KMS-11 (cell line): ENCODE results near the gene MYL4.

Source experiments
- H2AFZ ChIP-seq: fragments of 200-600 bp; sonication (generic); 2 replicates; pipeline ENCODE4 v1.6.1; 2016; ENCODE audit warnings: antibody characterized with exemption, mixed run types, low read depth
- H3K27ac ChIP-seq: fragments of 200-600 bp; sonication (generic); 2 replicates; pipeline ENCODE4 v1.6.1; 2016; ENCODE audit warnings: mild to moderate bottlenecking, mixed run types
- H3K27me3 ChIP-seq: fragments of 200-600 bp; sonication (generic); 2 replicates; pipeline ENCODE4 v1.6.1; 2017; ENCODE audit warnings: mild to moderate bottlenecking, low read depth, mixed run types, moderate library complexity; ENCODE audit not compliant: insufficient read depth
- H3K36me3 ChIP-seq: fragments of 200-600 bp; sonication (generic); 2 replicates; pipeline ENCODE4 v1.6.1; 2017; ENCODE audit warnings: mild to moderate bottlenecking, mixed run types; ENCODE audit not compliant: insufficient read depth
- H3K4me1 ChIP-seq: fragments of 200-600 bp; sonication (generic); 2 replicates; pipeline ENCODE4 v1.6.1; 2016; ENCODE audit warnings: mild to moderate bottlenecking, low read depth, mixed run types; ENCODE audit not compliant: poor library complexity, severe bottlenecking
- H3K4me2 ChIP-seq: fragments of 200-600 bp; sonication (generic); 2 replicates; pipeline ENCODE4 v1.7.0; 2016; ENCODE audit warnings: mild to moderate bottlenecking, mixed run types
- H3K4me3 ChIP-seq: fragments of 200-600 bp; sonication (generic); IDR thresholded peaks from 2 replicates; pipeline ENCODE4 v1.6.1; 2017; ENCODE audit warnings: low read depth, low read length, mixed read lengths; ENCODE audit not compliant: insufficient read depth
- H3K79me2 ChIP-seq: fragments of 200-600 bp; sonication (generic); 2 replicates; pipeline ENCODE4 v1.6.1; 2016; ENCODE audit warnings: low read depth, mixed run types; ENCODE audit not compliant: insufficient read depth
- H3K9ac ChIP-seq: fragments of 200-600 bp; sonication (generic); 2 replicates; pipeline ENCODE4 v1.6.1; 2016; ENCODE audit warnings: mild to moderate bottlenecking, mixed run types
- H4K20me1 ChIP-seq: fragments of 200-600 bp; sonication (generic); 2 replicates; pipeline ENCODE4 v1.6.1; 2016; ENCODE audit warnings: mild to moderate bottlenecking, mixed run types; ENCODE audit not compliant: insufficient read depth
- CTCF ChIP-seq: fragments of 200-600 bp; sonication (generic); conservative IDR thresholded peaks from 2 replicates; pipeline ENCODE4 v1.6.1; 2017; ENCODE audit warnings: low read depth, mild to moderate bottlenecking, antibody characterized with exemption, low read length, moderate library complexity, mixed read lengths

The MYL4 gene

GRCh38 chr17:47243737-47244598, 34.8 kb downstream of the MYL4 start:
- no peaks in the 10 kb centered on the region for H3K27me3 ChIP-seq
- H4K20me1 ChIP-seq, result no peaks in the 10 kb centered on the region
- H3K36me3 ChIP-seq, result no peaks in the 10 kb centered on the region
- no peak for TF ChIP-seq CTCF
- peaks cover 17% of the 10 kb centered on the region for H3K4me1 ChIP-seq
- H3K9ac ChIP-seq, result no peak overlapping the region
- H3K27ac ChIP-seq, result no peak overlapping the region
- H3K4me2 ChIP-seq, result no peak overlapping the region
- no peak overlapping the region for H3K4me3 ChIP-seq
- H3K79me2 ChIP-seq, result no peaks in the 10 kb centered on the region
- H2AFZ ChIP-seq, result no peak overlapping the region

GRCh38 chr17:47244697-47245096, 35.5 kb downstream of the MYL4 start:
- Histone ChIP-seq H3K4me3 (no peak overlapping the region), H3K9ac (no peak overlapping the region), H3K36me3 (no peaks in the 10 kb centered on the region), H3K4me2 (no peak overlapping the region), H3K27me3 (no peaks in the 10 kb centered on the region), H2AFZ (no peak overlapping the region), H3K79me2 (no peaks in the 10 kb centered on the region), H3K27ac (no peak overlapping the region), H3K4me1 (peaks cover 13% of the 10 kb centered on the region), H4K20me1 (no peaks in the 10 kb centered on the region)
- TF ChIP-seq CTCF, result no peak

- Histone ChIP-seq H4K20me1 (no peaks in the 10 kb centered on the region), H3K36me3 (no peaks in the 10 kb centered on the region), H3K4me1 (no peaks in the 10 kb centered on the region), H3K27me3 (no peaks in the 10 kb centered on the region), H3K9ac (no peak overlapping the region), H3K4me3 (no peak overlapping the region), H3K27ac (no peak overlapping the region), H2AFZ (no peak overlapping the region), H3K4me2 (no peak overlapping the region), H3K79me2 (no peaks in the 10 kb centered on the region)
- no peak for TF ChIP-seq CTCF
These were observed 37.0 kb downstream of the MYL4 start for GRCh38 chr17:47246120-47246519.

DNA sequence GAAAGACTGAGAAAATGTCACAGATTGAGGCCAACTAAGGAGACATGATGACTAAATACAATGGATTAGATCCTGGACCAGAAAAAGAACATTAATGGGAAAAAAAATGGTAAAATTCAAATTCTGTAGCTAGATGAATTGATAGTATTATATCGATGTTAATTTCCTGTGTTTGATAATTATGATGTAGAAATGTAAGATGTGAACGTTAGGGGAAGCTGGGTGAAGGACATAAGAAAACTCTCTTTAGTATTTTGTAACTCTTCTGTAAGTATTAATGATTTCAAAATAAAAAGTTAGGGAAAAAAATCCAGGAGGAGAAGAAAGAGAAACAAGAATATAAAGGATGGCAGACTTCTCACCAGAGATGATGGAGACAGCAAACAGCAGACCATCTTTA, 41.7 kb downstream of the MYL4 start:
- Histone ChIP-seq H3K9ac (no peak overlapping the region), H3K36me3 (no peaks in the 10 kb centered on the region), H3K79me2 (no peaks in the 10 kb centered on the region), H3K27me3 (peaks cover 3% of the 10 kb centered on the region; the same call in 1 of the 2 replicates), H3K4me2 (no peak overlapping the region), H3K27ac (no peak overlapping the region), H2AFZ (no peak overlapping the region), H3K4me1 (peaks cover 5% of the 10 kb centered on the region), H3K4me3 (no peak overlapping the region), H4K20me1 (no peaks in the 10 kb centered on the region)
- TF ChIP-seq CTCF, result no peak
